GM21737 (cell line): ENCODE results near the gene TOMM5.
"Not testable (repeated sequence)": the region's sequence is repeated elsewhere in the genome, so short reads cannot be mapped to it uniquely, and the experiment has no call there.

Experiments
- ATAC-seq: cut with Tn5 transposase; IDR thresholded peaks from one replicate; pipeline ENCODE4 v1.9.1; 2021; ENCODE audit warnings: mild to moderate bottlenecking, moderate library complexity; ENCODE audit not compliant: unreplicated experiment

The TOMM5 gene

GRCh38 chr9:37617161-37617560 lies 24.8 kb upstream of the TOMM5 start:
- ATAC-seq = no peak

- ATAC-seq = no peak
These were observed 19.6 kb upstream of the TOMM5 start for GRCh38 chr9:37611961-37612360.

- no peak for ATAC-seq
These were observed 18.6 kb upstream of the TOMM5 start for GRCh38 chr9:37611014-37611413.

- no peak for ATAC-seq
These were observed 17.5 kb upstream of the TOMM5 start for GRCh38 chr9:37609735-37610397.

GRCh38 chr9:37608250-37608649 lies 15.9 kb upstream of the TOMM5 start:
- ATAC-seq = no peak

GRCh38 chr9:37604296-37604695 lies 11.9 kb upstream of the TOMM5 start:
- ATAC-seq = no peak

- ATAC-seq = no peak
These were observed 10.4 kb upstream of the TOMM5 start for GRCh38 chr9:37602817-37603216.

GRCh38 chr9:37602061-37602460 lies 9.7 kb upstream of the TOMM5 start:
- ATAC-seq = not testable (repeated sequence)

- ATAC-seq = no peak
These were observed 4.1 kb upstream of the TOMM5 start for GRCh38 chr9:37596504-37596903.

GRCh38 chr9:37593883-37594448 lies 1.6 kb upstream of the TOMM5 start:
- no peak for ATAC-seq

- ATAC-seq = no peak
These were observed 4.9 kb downstream of the TOMM5 start for GRCh38 chr9:37587521-37587920.

GRCh38 chr9:37583522-37584121 lies 8.8 kb downstream of the TOMM5 start:
- no peak for ATAC-seq

- no peak for ATAC-seq
These were observed 9.7 kb downstream of the TOMM5 start for GRCh38 chr9:37582548-37583157.

- ATAC-seq = peak; percentile 70
These were observed 16.3 kb downstream of the TOMM5 start, which contains the start of gene FBXO10 for GRCh38 chr9:37575921-37576721. FBXO10 (minus strand) TSS chr9:37576380; CDS start chr9:37541768, 34,612 bp downstream.

GRCh38 chr9:37575511-37575914 lies 16.9 kb downstream of the TOMM5 start:
- ATAC-seq = peak; percentile 38

- ATAC-seq = no peak
These were observed 17.4 kb downstream of the TOMM5 start for GRCh38 chr9:37575001-37575400.

GRCh38 chr9:37574241-37574721 lies 18.1 kb downstream of the TOMM5 start:
- no peak for ATAC-seq

- no peak for ATAC-seq
These were observed 21.1 kb downstream of the TOMM5 start for GRCh38 chr9:37571282-37571681.

- no peak for ATAC-seq
These were observed 25.7 kb downstream of the TOMM5 start for GRCh38 chr9:37566716-37567115.

GRCh38 chr9:37565661-37566618 lies 26.5 kb downstream of the TOMM5 start:
- peak; percentile 67 for ATAC-seq
